ENCODE data around the gene STARD4. TPM values are rescaled to one million over a fixed set of nuclear protein-coding genes. Genes with fewer than 3 reads are reported as not detected.

The STARD4 gene
- total and polyA plus RNA-seq, 9 of the 15 experiments (the other 6 are each of a cell fraction or from before 2014, with no cell fraction given), result 28.4 to 88.0 (median 34.0) TPM

DNA sequence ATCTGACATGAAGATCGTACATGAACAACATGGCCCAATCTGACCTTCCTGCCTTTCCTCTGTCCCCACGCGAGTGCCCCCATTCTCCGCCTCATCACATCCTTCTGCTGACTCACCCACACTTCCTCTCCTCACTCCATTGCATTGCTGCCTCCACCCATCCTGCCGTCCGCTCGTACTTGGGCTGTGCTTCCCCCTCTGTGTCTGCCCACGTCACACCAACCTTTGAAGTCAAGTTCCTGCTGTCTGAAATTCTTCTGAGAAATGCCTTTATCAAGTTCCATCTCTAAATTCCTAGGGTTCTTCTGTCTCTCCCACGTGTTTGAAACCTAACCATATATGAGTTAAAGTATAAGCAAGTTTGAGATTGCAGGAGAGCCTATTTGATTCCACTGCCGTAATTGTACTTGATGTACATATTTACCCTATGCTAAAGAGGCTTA lies 18.0 kb upstream of the STARD4 start (continued):
- TF ChIP-seq, protein P1, sequence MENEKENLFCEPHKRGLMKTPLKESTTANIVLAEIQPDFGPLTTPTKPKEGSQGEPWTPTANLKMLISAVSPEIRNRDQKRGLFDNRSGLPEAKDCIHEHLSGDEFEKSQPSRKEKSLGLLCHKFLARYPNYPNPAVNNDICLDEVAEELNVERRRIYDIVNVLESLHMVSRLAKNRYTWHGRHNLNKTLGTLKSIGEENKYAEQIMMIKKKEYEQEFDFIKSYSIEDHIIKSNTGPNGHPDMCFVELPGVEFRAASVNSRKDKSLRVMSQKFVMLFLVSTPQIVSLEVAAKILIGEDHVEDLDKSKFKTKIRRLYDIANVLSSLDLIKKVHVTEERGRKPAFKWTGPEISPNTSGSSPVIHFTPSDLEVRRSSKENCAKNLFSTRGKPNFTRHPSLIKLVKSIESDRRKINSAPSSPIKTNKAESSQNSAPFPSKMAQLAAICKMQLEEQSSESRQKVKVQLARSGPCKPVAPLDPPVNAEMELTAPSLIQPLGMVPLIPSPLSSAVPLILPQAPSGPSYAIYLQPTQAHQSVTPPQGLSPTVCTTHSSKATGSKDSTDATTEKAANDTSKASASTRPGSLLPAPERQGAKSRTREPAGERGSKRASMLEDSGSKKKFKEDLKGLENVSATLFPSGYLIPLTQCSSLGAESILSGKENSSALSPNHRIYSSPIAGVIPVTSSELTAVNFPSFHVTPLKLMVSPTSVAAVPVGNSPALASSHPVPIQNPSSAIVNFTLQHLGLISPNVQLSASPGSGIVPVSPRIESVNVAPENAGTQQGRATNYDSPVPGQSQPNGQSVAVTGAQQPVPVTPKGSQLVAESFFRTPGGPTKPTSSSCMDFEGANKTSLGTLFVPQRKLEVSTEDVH (IDR thresholded peaks at IDR 0.05; ENCODE audit: low read depth, partially characterized antibody), result peak; percentile 34
- TF ChIP-seq ZC3H4 (CRISPR knock-in tag; IDR thresholded peaks at IDR 0.05; ENCODE audit: borderline replicate concordance) (no peak), ZNF586 (CRISPR knock-in tag; conservative IDR thresholded peaks at IDR 0.05) (no peak), ESRRB (CRISPR knock-in tag; IDR thresholded peaks at IDR 0.05; ENCODE audit: borderline replicate concordance) (no peak), ZNF24 (IDR thresholded peaks at IDR 0.05) (peak; percentile 79), U2AF1 (optimal IDR thresholded peaks at IDR 0.05; ENCODE audit: low read depth, low read length) (no peak), MYBL2 (IDR thresholded peaks at IDR 0.05; ENCODE audit: low read depth) (no peak), MYBL2 (CRISPR knock-in tag; IDR thresholded peaks at IDR 0.05; ENCODE audit: borderline replicate concordance) (no peak), CHCHD3 (CRISPR knock-in tag; IDR thresholded peaks at IDR 0.05) (no peak), NRF1 (conservative IDR thresholded peaks at IDR 0.05 in 1 of 2, IDR thresholded peaks at IDR 0.05 in 1 of 2) (0 out of 4 replicates have a peak, but pooled peaks of 1 of the 2 experiments have one; percentile 20), L3MBTL2 (IDR thresholded peaks at IDR 0.05) (peak; percentile 81), ZNF764 (CRISPR knock-in tag; IDR thresholded peaks at IDR 0.05; ENCODE audit: low read depth) (no peak), ZFP36 (IDR thresholded peaks at IDR 0.05; ENCODE audit: low read depth, low read length, partially characterized antibody) (peak; percentile 9), HNRNPUL1 (IDR thresholded peaks at IDR 0.05; ENCODE audit: low read length) (no peak), PHB (CRISPR knock-in tag; IDR thresholded peaks at IDR 0.05) (no peak), RBM34 (IDR thresholded peaks at IDR 0.05; ENCODE audit: borderline replicate concordance, insufficient read depth, low read length) (no peak), MCM7 (IDR thresholded peaks at IDR 0.05) (no peak), NCOR1 (IDR thresholded peaks at IDR 0.05) (peak; percentile 65), GABPB1 (CRISPR knock-in tag; IDR thresholded peaks at IDR 0.05) (no peak), NR3C1 (CRISPR knock-in tag; IDR thresholded peaks at IDR 0.05) (no peak), NR2C2 (CRISPR knock-in tag; IDR thresholded peaks at IDR 0.05) (no peak), NR2C2 (tag; IDR thresholded peaks at IDR 0.05) (peak; percentile 61; the same call in 1 of the 2 replicates), ZNF778 (CRISPR knock-in tag; IDR thresholded peaks at IDR 0.05) (no peak), CBFA2T2 (conservative IDR thresholded peaks at IDR 0.05) (no peak), ILF3 (IDR thresholded peaks at IDR 0.05; ENCODE audit: borderline replicate concordance) (no peak), NONO (IDR thresholded peaks at IDR 0.05; ENCODE audit: low read depth in 2 of 2, low read length in 1 of 2) (no peak), ZNF197 (CRISPR knock-in tag; IDR thresholded peaks at IDR 0.05; ENCODE audit: low read depth) (no peak), EGR1 (conservative IDR thresholded peaks at IDR 0.05) (peak; percentile 82), BRF1 (IDR thresholded peaks at IDR 0.05; ENCODE audit: borderline replicate concordance, extremely low read depth, insufficient read length) (no peak)
- TF ChIP-seq, protein P2, sequence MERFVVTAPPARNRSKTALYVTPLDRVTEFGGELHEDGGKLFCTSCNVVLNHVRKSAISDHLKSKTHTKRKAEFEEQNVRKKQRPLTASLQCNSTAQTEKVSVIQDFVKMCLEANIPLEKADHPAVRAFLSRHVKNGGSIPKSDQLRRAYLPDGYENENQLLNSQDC (CRISPR knock-in tag; IDR thresholded peaks at IDR 0.05), result no peak
- TF ChIP-seq, protein P3, sequence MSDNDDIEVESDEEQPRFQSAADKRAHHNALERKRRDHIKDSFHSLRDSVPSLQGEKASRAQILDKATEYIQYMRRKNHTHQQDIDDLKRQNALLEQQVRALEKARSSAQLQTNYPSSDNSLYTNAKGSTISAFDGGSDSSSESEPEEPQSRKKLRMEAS (CRISPR knock-in tag; IDR thresholded peaks at IDR 0.05), result no peak

All from K562 (cell line).